ENCODE measurements around the gene ALG13. TPM values are rescaled to one million over a fixed set of nuclear protein-coding genes. Genes with fewer than 3 reads are reported as not detected.
A peak's percentile ranks its signal among the peaks of the same experiment; 100 is the strongest.

Gene ALG13
- total RNA-seq, 1 donor from 2014 or later: 31.0 TPM

GRCh38 chrX:111695297-111695880 lies 14.4 kb downstream of the ALG13 start:
- no peak overlapping the region for H3K9ac ChIP-seq (ENCODE audit: low read length)
- Mint-ChIP-seq H3K4me3 (ENCODE audit: unreplicated experiment) (no peak overlapping the region), H3K27ac (ENCODE audit: unreplicated experiment) (no peak overlapping the region), H3K4me1 (ENCODE audit: low read depth, unreplicated experiment) (no peaks in the 10 kb centered on the region), H3K36me3 (ENCODE audit: low read depth, unreplicated experiment) (no peaks in the 10 kb centered on the region), H3K27me3 (ENCODE audit: low read depth, unreplicated experiment) (no peaks in the 10 kb centered on the region), H3K9me3 (ENCODE audit: unreplicated experiment) (no peaks in the 10 kb centered on the region)
- no peak for DNase-seq (ENCODE audit: low read depth)
- no peak overlapping the region for H3K4me3 ChIP-seq (ENCODE audit: insufficient read depth, low read depth, low read length)
- no peaks in the 10 kb centered on the region for H3K36me3 ChIP-seq (ENCODE audit: insufficient read depth, low read length)
- H3K4me1 ChIP-seq (ENCODE audit: insufficient read depth, low read length): no peaks in the 10 kb centered on the region
- TF ChIP-seq EZH2 (IDR thresholded peaks at IDR 0.05; ENCODE audit: insufficient read depth, low read length): no peak
- TF ChIP-seq, protein P1, sequence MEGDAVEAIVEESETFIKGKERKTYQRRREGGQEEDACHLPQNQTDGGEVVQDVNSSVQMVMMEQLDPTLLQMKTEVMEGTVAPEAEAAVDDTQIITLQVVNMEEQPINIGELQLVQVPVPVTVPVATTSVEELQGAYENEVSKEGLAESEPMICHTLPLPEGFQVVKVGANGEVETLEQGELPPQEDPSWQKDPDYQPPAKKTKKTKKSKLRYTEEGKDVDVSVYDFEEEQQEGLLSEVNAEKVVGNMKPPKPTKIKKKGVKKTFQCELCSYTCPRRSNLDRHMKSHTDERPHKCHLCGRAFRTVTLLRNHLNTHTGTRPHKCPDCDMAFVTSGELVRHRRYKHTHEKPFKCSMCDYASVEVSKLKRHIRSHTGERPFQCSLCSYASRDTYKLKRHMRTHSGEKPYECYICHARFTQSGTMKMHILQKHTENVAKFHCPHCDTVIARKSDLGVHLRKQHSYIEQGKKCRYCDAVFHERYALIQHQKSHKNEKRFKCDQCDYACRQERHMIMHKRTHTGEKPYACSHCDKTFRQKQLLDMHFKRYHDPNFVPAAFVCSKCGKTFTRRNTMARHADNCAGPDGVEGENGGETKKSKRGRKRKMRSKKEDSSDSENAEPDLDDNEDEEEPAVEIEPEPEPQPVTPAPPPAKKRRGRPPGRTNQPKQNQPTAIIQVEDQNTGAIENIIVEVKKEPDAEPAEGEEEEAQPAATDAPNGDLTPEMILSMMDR (IDR thresholded peaks at IDR 0.05; ENCODE audit: insufficient read depth, low read depth, low read length): no peak
- H3K9me3 ChIP-seq (ENCODE audit: insufficient read depth, low read depth, low read length): no peaks in the 10 kb centered on the region
- H4K20me1 ChIP-seq (ENCODE audit: insufficient read depth, low read length): no peaks in the 10 kb centered on the region
- no peak overlapping the region for H2AFZ ChIP-seq (ENCODE audit: low read depth, low read length)
- no peak for FAIRE-seq
- H3K27ac ChIP-seq (ENCODE audit: low read depth, low read length): no peak overlapping the region
- H3K79me2 ChIP-seq (ENCODE audit: insufficient read depth, low read length): no peaks in the 10 kb centered on the region
- H3K27me3 ChIP-seq (ENCODE audit: insufficient read depth, low read length): no peaks in the 10 kb centered on the region
- H3K4me2 ChIP-seq (ENCODE audit: low read length): no peak overlapping the region

DNA sequence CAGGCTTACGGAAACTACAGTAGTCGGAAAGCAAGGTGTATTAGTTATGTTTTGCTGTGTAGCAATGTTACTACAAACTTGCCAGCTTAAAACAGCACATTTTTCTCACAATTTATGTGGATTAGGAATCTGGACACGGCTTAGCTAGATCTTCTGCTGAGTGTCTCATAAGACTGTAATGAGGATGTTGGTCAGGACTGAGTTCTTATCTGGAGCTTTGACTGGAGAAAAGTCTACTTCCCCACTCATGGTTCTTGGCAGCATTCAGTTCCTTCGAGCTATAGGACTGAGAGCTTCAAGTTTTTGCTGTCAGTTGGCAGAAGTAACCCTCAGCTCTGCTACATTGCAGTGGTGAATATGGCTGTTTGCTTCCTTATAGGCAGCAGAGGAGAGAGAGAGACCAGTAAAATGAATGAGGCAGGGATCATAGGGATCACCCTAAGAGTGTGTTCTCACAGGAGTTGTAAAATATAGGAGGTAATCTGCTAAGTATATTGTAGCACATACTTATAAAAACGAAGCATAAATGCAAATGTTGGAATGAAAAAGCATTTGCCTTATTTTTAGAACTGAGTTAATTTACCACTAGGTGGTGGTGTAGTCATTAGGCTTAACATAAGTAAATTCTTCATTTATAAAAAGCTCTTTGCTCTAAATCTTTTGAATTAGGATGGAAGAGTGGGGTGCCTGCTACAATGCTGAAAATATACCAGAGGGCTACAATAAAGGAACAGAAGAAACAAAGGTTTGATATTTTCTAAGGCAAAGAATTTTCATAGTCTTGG lies 38.6 kb downstream of the ALG13 start:
- Histone ChIP-seq H3K4me2 (ENCODE audit: low read length) (no peak overlapping the region), H3K36me3 (ENCODE audit: insufficient read depth, low read length) (no peaks in the 10 kb centered on the region), H3K9me3 (ENCODE audit: insufficient read depth, low read depth, low read length) (no peaks in the 10 kb centered on the region), H3K27ac (ENCODE audit: low read depth, low read length) (no peak overlapping the region), H4K20me1 (ENCODE audit: insufficient read depth, low read length) (no peaks in the 10 kb centered on the region), H3K79me2 (ENCODE audit: insufficient read depth, low read length) (no peaks in the 10 kb centered on the region), H3K27me3 (ENCODE audit: insufficient read depth, low read length) (no peaks in the 10 kb centered on the region), H3K4me3 (ENCODE audit: insufficient read depth, low read depth, low read length) (no peak overlapping the region), H2AFZ (ENCODE audit: low read depth, low read length) (no peak overlapping the region), H3K4me1 (ENCODE audit: insufficient read depth, low read length) (no peaks in the 10 kb centered on the region), H3K9ac (ENCODE audit: low read length) (no peak overlapping the region)
- Mint-ChIP-seq H3K27me3 (ENCODE audit: low read depth, unreplicated experiment) (no peaks in the 10 kb centered on the region), H3K9me3 (ENCODE audit: unreplicated experiment) (no peaks in the 10 kb centered on the region), H3K27ac (ENCODE audit: unreplicated experiment) (no peak overlapping the region), H3K4me3 (ENCODE audit: unreplicated experiment) (no peak overlapping the region), H3K4me1 (ENCODE audit: low read depth, unreplicated experiment) (no peaks in the 10 kb centered on the region), H3K36me3 (ENCODE audit: low read depth, unreplicated experiment) (no peaks in the 10 kb centered on the region)
- DNase-seq (ENCODE audit: low read depth) (peak; percentile 22), FAIRE-seq (peak; percentile 76)
- TF ChIP-seq, protein P1 (IDR thresholded peaks at IDR 0.05; ENCODE audit: insufficient read depth, low read depth, low read length): peak; percentile 5
- no peak for TF ChIP-seq EZH2 (IDR thresholded peaks at IDR 0.05; ENCODE audit: insufficient read depth, low read length)

DNA sequence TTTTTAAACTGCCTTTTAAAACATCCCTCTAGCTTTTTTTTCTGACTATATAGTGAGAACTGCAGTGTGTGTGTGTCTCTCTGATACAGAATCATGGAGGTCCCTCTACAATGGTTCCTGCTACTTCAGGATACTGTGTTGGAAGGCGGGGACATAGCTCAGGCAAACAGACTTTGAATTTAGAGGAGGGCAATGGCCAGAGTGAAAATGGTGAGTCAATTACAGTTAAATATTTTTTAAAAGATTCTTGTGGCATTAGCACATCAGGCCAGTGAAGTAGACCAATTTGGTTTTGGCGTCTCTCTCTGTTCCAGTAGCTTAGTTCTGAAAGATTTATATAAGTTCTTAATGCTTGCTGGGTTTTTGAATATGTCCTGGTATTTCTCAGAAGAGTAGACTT lies 47.1 kb downstream of the ALG13 start:
- H3K36me3 ChIP-seq (ENCODE audit: insufficient read depth, low read length): peaks cover 3% of the 10 kb centered on the region
- H3K4me2 ChIP-seq (ENCODE audit: low read length): no peak overlapping the region
- no peak overlapping the region for H3K27ac Mint-ChIP-seq (ENCODE audit: unreplicated experiment)
- no peaks in the 10 kb centered on the region for H3K79me2 ChIP-seq (ENCODE audit: insufficient read depth, low read length)
- no peak overlapping the region for H3K27ac ChIP-seq (ENCODE audit: low read depth, low read length)
- no peaks in the 10 kb centered on the region for H3K27me3 ChIP-seq (ENCODE audit: insufficient read depth, low read length)
- H3K36me3 Mint-ChIP-seq (ENCODE audit: low read depth, unreplicated experiment): peaks cover 4% of the 10 kb centered on the region
- no peaks in the 10 kb centered on the region for H3K4me1 ChIP-seq (ENCODE audit: insufficient read depth, low read length)
- no peaks in the 10 kb centered on the region for H3K9me3 ChIP-seq (ENCODE audit: insufficient read depth, low read depth, low read length)
- no peaks in the 10 kb centered on the region for H3K27me3 Mint-ChIP-seq (ENCODE audit: low read depth, unreplicated experiment)
- H3K9ac ChIP-seq (ENCODE audit: low read length): no peak overlapping the region
- no peak for TF ChIP-seq EZH2 (IDR thresholded peaks at IDR 0.05; ENCODE audit: insufficient read depth, low read length)
- TF ChIP-seq, protein P1 (IDR thresholded peaks at IDR 0.05; ENCODE audit: insufficient read depth, low read depth, low read length): no peak
- H3K9me3 Mint-ChIP-seq (ENCODE audit: unreplicated experiment): no peaks in the 10 kb centered on the region
- H2AFZ ChIP-seq (ENCODE audit: low read depth, low read length): no peak overlapping the region
- DNase-seq (ENCODE audit: low read depth) (peak; percentile 33), FAIRE-seq (peak; percentile 87)
- H4K20me1 ChIP-seq (ENCODE audit: insufficient read depth, low read length): no peaks in the 10 kb centered on the region
- no peak overlapping the region for H3K4me3 ChIP-seq (ENCODE audit: insufficient read depth, low read depth, low read length)
- peaks cover 3% of the 10 kb centered on the region for H3K4me1 Mint-ChIP-seq (ENCODE audit: low read depth, unreplicated experiment)
- H3K4me3 Mint-ChIP-seq (ENCODE audit: unreplicated experiment): no peak overlapping the region

Measured in astrocyte (in vitro differentiated cells and primary cell).